Endothelial cell of umbilical vein (primary cell): ENCODE results near the gene LSR. TPM values are rescaled to one million over a fixed set of nuclear protein-coding genes. Genes with fewer than 3 reads are reported as not detected.
"Not testable (repeated sequence)": the region's sequence is repeated elsewhere in the genome, so short reads cannot be mapped to it uniquely, and the experiment has no call there.

Experiments used
- BruUV-seq: library from RNA; stranded (reverse); fragments of 400-500 nt; replicated peaks from 2 replicates; lab custom pipeline; 2021; lab: Mats Ljungman, UMichigan
- CTCF ChIA-PET: fragments of 300-600, 350-600 bp; sonication (Branson Sonifier 250); formaldehyde crosslinking; loops from one replicate; lab custom pipeline; 2021; ENCODE audit warnings: antibody characterized with exemption, inconsistent platforms; lab: Charles Lee
- POLR2A ChIA-PET: fragments of 300-600, 350-600 bp; sonication (Branson Sonifier 250); formaldehyde crosslinking; loops from one replicate; lab custom pipeline; 2021; ENCODE audit warnings: antibody characterized with exemption, inconsistent platforms; lab: Charles Lee
- DNase-seq: peaks from one replicate; pipeline ENCODE4 v3.0.0-alpha.2; 2011; ENCODE audit warnings: low read depth, low spot score
- FAIRE-seq: peaks from 2 replicates; lab custom pipeline; 2011; peaks lifted over from hg19 to GRCh38; lab: Jason Lieb, UNC
- H2AFZ ChIP-seq: 2 replicates; pipeline ENCODE4 v1.6.0; 2012; ENCODE audit warnings: low read depth, low read length, control low read depth, inconsistent platforms
- H3K27ac ChIP-seq: 2 replicates; pipeline ENCODE4 v1.5.1; 2011; ENCODE audit warnings: low read depth, mild to moderate bottlenecking, control low read depth, low read length, moderate library complexity; ENCODE audit not compliant: insufficient read depth
- H3K27me3 ChIP-seq, 2 experiments: 2 replicates each; pipeline versions ENCODE4 v1.6.0 to v1.6.1; 2011; ENCODE audit warnings: low read length in 2 of 2, mixed read lengths in 1 of 2; ENCODE audit not compliant: control insufficient read depth in 2 of 2, insufficient read depth in 2 of 2
- H3K36me3 ChIP-seq, 2 experiments: 2 replicates in 1 of 2; 3 replicates in 1 of 2; pipeline ENCODE4 v1.5.1; 2011; ENCODE audit warnings: low read length in 2 of 2, mild to moderate bottlenecking in 1 of 2, moderate library complexity in 1 of 2; ENCODE audit not compliant: control insufficient read depth in 2 of 2, insufficient read depth in 2 of 2; ENCODE audit errors: extremely low read depth in 1 of 2
- H3K4me1 ChIP-seq: 3 replicates; pipeline ENCODE4 v1.5.1; 2011; ENCODE audit warnings: mild to moderate bottlenecking, low read length; ENCODE audit not compliant: control insufficient read depth, insufficient read depth; ENCODE audit errors: extremely low read depth
- H3K4me2 ChIP-seq: 2 replicates; pipeline ENCODE4 v1.6.1; 2011; ENCODE audit warnings: low read length, control low read depth, mixed read lengths; ENCODE audit not compliant: insufficient read depth
- H3K4me3 ChIP-seq, 3 experiments: fragments of 200-600 bp in 1 of 3; sonication (generic), shearing (Covaris generic) in 1 of 3; replicated peaks in 1 of 3; 2 replicates each; pipeline ENCODE4 v1.5.1; 2011 to 2016; ENCODE audit warnings: control low read depth in 3 of 3, low read length in 3 of 3, mild to moderate bottlenecking in 2 of 3, inconsistent platforms in 1 of 3, low read depth in 1 of 3, moderate library complexity in 1 of 3; ENCODE audit not compliant: insufficient read depth in 1 of 3
- H3K79me2 ChIP-seq: 2 replicates; pipeline ENCODE4 v1.6.0; 2012; ENCODE audit warnings: low read length, inconsistent platforms; ENCODE audit not compliant: control insufficient read depth, insufficient read depth
- H3K9ac ChIP-seq: replicated peaks from 2 replicates; pipeline ENCODE3; 2011; ENCODE audit warnings: low read length, control low read depth; ENCODE audit not compliant: insufficient read depth; ENCODE audit errors: extremely low read depth
- H3K9me1 ChIP-seq: replicated peaks from 3 replicates; pipeline ENCODE4 v1.6.0; 2011; ENCODE audit warnings: mild to moderate bottlenecking, low read length; ENCODE audit not compliant: control insufficient read depth, insufficient read depth; ENCODE audit errors: extremely low read depth
- H3K9me3 ChIP-seq: replicated peaks from 2 replicates; pipeline ENCODE4 v1.5.1; 2012; ENCODE audit warnings: low read length, inconsistent platforms; ENCODE audit not compliant: control insufficient read depth, insufficient read depth
- H4K20me1 ChIP-seq: replicated peaks from 2 replicates; pipeline ENCODE3; 2011; ENCODE audit warnings: mild to moderate bottlenecking, low read length; ENCODE audit not compliant: control insufficient read depth, insufficient read depth; ENCODE audit errors: extremely low read depth
- CTCF ChIP-seq, 2 donors: IDR thresholded peaks; 1 replicate in 1 of 2; 2 replicates in 1 of 2; pipeline ENCODE4 v1.5.1; 2011; ENCODE audit warnings: low read length in 2 of 2, mild to moderate bottlenecking in 2 of 2, moderate library complexity in 2 of 2, control low read depth in 1 of 2, inconsistent platforms in 1 of 2, low read depth in 1 of 2; ENCODE audit not compliant: insufficient read depth in 1 of 2; ENCODE audit errors: extremely low read depth in 1 of 2
- EZH2 ChIP-seq: IDR thresholded peaks from 2 replicates; pipeline ENCODE4 v1.6.1; 2012; ENCODE audit warnings: borderline replicate concordance, low read depth, mild to moderate bottlenecking, moderate library complexity, low read length, inconsistent platforms; ENCODE audit not compliant: severe bottlenecking
- FOS ChIP-seq: IDR thresholded peaks from 2 replicates; pipeline ENCODE4 v1.6.1; 2011; ENCODE audit warnings: mild to moderate bottlenecking, low read length, moderate library complexity, borderline replicate concordance; ENCODE audit not compliant: insufficient read depth
- GATA2 ChIP-seq: IDR thresholded peaks from 2 replicates; pipeline ENCODE4 v1.7.0; 2011; ENCODE audit warnings: low read depth, mild to moderate bottlenecking, moderate library complexity, mixed read lengths, low read length; ENCODE audit not compliant: insufficient read length, insufficient read depth
- JUN ChIP-seq: IDR thresholded peaks from 2 replicates; pipeline ENCODE4 v1.6.1; 2011; ENCODE audit warnings: borderline replicate concordance, low read depth; ENCODE audit not compliant: insufficient read length, insufficient read depth
- MAX ChIP-seq: IDR thresholded peaks from 2 replicates; pipeline ENCODE4 v1.6.1; 2011; ENCODE audit not compliant: insufficient read depth, insufficient read length
- MYC ChIP-seq: IDR thresholded peaks from one replicate; pipeline ENCODE4 v1.6.1; 2011; ENCODE audit warnings: mild to moderate bottlenecking, low read depth, low read length
- POLR2A ChIP-seq: IDR thresholded peaks from 2 replicates; pipeline ENCODE4 v1.6.1; 2012; ENCODE audit warnings: low read depth, mild to moderate bottlenecking, control low read depth, low read length
- POLR2AphosphoS5 ChIP-seq: IDR thresholded peaks from 2 replicates; pipeline ENCODE4 v1.6.1; 2012; ENCODE audit warnings: low read depth, mild to moderate bottlenecking, control low read depth, low read length, moderate library complexity; ENCODE audit not compliant: insufficient read depth
- dilution Hi-C: fragments of 300-500 bp; cut with MboI; formaldehyde crosslinking; loops from one replicate; pipeline ENCODE4 v1.15.0; 2019; ENCODE audit warnings: low sequenced_read_pairs; ENCODE audit not compliant: extremely low pct_ligation_motif_present
- intact Hi-C: fragments of 100-400 bp; cut with micrococcal nuclease; formaldehyde crosslinking; loops from one replicate; pipeline ENCODE4 v1.10.0; 2022
- polyA plus RNA-seq, 4 experiments: library from polyadenylated mRNA; depleted of rRNA in 3 of 4; stranded (reverse) in 3 of 4; unstranded in 1 of 4; fragments of >200 nt; gene quantifications; 2 replicates each; pipeline versions ENCODE4 v1.2.1 to v1.2.3, GENCODE V29; 2011 to 2012; ENCODE audit warnings: missing spikeins in 1 of 4
- total RNA-seq: library from RNA; stranded (reverse); gene quantifications from 2 replicates; pipeline ENCODE4 v1.2.3, GENCODE V29; 2021

LSR gene
- total and polyA plus RNA-seq, 2 donors (not counting 3 experiments of a cell fraction or from before 2014, with no cell fraction given), result 0.76 to 1.0 TPM

GRCh38 chr19:35285095-35285449 is 36.3 kb downstream of the LSR start:
- H2AFZ ChIP-seq, result no peak overlapping the region
- H3K36me3 ChIP-seq, result no peaks in the 10 kb centered on the region
- no peak overlapping the region for H3K9ac ChIP-seq
- DNase-seq, result no peak
- H3K4me1 ChIP-seq, result no peaks in the 10 kb centered on the region
- ChIA-PET CTCF (no interaction called here), POLR2A (no interaction called here)
- no peaks in the 10 kb centered on the region for H4K20me1 ChIP-seq
- H3K4me3 ChIP-seq, result no peak overlapping the region
- no peak overlapping the region for H3K27ac ChIP-seq
- no peak for TF ChIP-seq FOS
- TF ChIP-seq POLR2AphosphoS5, result no peak
- no peak for TF ChIP-seq GATA2
- no peak for TF ChIP-seq EZH2
- no peak for TF ChIP-seq CTCF (IDR thresholded peaks at IDR 0.05; ENCODE audit: extremely low read depth in 1 of 2, insufficient read depth in 1 of 2, low read depth in 1 of 2, low read length in 2 of 2)
- no peak for TF ChIP-seq MAX
- TF ChIP-seq MYC, result no peak
- TF ChIP-seq POLR2A, result no peak
- no peak for TF ChIP-seq JUN
- dilution Hi-C loops (no loop called here), intact Hi-C loops (no loop called here)
- BruUV-seq, result no TSS peak
- H3K4me2 ChIP-seq, result no peak overlapping the region
- H3K27me3 ChIP-seq, result peaks cover 1 to 6% of the 10 kb centered on the region in 2 experiments
- H3K9me3 ChIP-seq, result no peaks in the 10 kb centered on the region
- H3K9me1 ChIP-seq, result no peaks in the 10 kb centered on the region
- H3K79me2 ChIP-seq, result no peaks in the 10 kb centered on the region
- no peak for FAIRE-seq

GRCh38 chr19:35285465-35285864 is 36.7 kb downstream of the LSR start:
- CTCF ChIA-PET, H3K4me3 ChIP-seq, H3K4me1 ChIP-seq, H3K4me2 ChIP-seq, H3K36me3 ChIP-seq, H3K79me2 ChIP-seq, H2AFZ ChIP-seq, FAIRE-seq, H4K20me1 ChIP-seq, H3K27ac ChIP-seq, H3K9ac ChIP-seq, BruUV-seq, H3K9me3 ChIP-seq, intact Hi-C loops, DNase-seq, H3K9me1 ChIP-seq, POLR2A ChIA-PET, H3K27me3 ChIP-seq, dilution Hi-C loops: not testable (repeated sequence)

GRCh38 chr19:35286101-35286500 is 37.3 kb downstream of the LSR start:
- H3K27me3 ChIP-seq, DNase-seq, H3K79me2 ChIP-seq, dilution Hi-C loops, H2AFZ ChIP-seq, intact Hi-C loops, H3K4me3 ChIP-seq, H3K4me2 ChIP-seq, H3K9ac ChIP-seq, POLR2A ChIA-PET, BruUV-seq, FAIRE-seq, H3K4me1 ChIP-seq, H3K27ac ChIP-seq, H4K20me1 ChIP-seq, H3K9me3 ChIP-seq, H3K36me3 ChIP-seq, H3K9me1 ChIP-seq: not testable (repeated sequence)
- CTCF ChIA-PET, result interaction anchor here (1.0 kb wide), 1 partner anchor 10 kb away, joined by 3 read pairs; no protein-coding TSS in a partner anchor
